Measurements from ENCODE around the gene TDRD9.

GRCh38 chr14:103881268-103882201 lies 46.7 kb upstream of the TDRD9 start:
- TF ChIP-seq, protein P1, sequence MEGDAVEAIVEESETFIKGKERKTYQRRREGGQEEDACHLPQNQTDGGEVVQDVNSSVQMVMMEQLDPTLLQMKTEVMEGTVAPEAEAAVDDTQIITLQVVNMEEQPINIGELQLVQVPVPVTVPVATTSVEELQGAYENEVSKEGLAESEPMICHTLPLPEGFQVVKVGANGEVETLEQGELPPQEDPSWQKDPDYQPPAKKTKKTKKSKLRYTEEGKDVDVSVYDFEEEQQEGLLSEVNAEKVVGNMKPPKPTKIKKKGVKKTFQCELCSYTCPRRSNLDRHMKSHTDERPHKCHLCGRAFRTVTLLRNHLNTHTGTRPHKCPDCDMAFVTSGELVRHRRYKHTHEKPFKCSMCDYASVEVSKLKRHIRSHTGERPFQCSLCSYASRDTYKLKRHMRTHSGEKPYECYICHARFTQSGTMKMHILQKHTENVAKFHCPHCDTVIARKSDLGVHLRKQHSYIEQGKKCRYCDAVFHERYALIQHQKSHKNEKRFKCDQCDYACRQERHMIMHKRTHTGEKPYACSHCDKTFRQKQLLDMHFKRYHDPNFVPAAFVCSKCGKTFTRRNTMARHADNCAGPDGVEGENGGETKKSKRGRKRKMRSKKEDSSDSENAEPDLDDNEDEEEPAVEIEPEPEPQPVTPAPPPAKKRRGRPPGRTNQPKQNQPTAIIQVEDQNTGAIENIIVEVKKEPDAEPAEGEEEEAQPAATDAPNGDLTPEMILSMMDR (IDR thresholded peaks at IDR 0.05), result no peak
- TF ChIP-seq POLR2AphosphoS5 (IDR thresholded peaks at IDR 0.05), result no peak
- TF ChIP-seq POLR2A (IDR thresholded peaks at IDR 0.05; ENCODE audit: low read depth), result no peak

All from esophagus muscularis mucosa (tissue), 3 donors.